Activated CD8-positive, alpha-beta T cell treated with anti-CD3 and anti-CD28 coated beads, Interleukin-2, amount 10 ng/mL, durations not matched to agents 7 days and 5 days (primary cell): ENCODE results near the gene NTNG1. TPM values are rescaled to one million over a fixed set of nuclear protein-coding genes. Genes with fewer than 3 reads are reported as not detected.
"Not testable (repeated sequence)": the region's sequence is repeated elsewhere in the genome, so short reads cannot be mapped to it uniquely, and the experiment has no call there.

Source experiments
- ATAC-seq: fragments of 150-1000 bp; cut with Tn5 transposase; one replicate; pipeline ENCODE4 v1.10.0; 2021; ENCODE audit warnings: moderate library complexity
- CTCF ChIA-PET: fragments of 350-600 bp; sonication (Branson Sonifier 250); formaldehyde crosslinking; loops from one replicate; lab custom pipeline; 2021; ENCODE audit warnings: antibody characterized with exemption; lab: Charles Lee
- POLR2A ChIA-PET: fragments of 350-600 bp; sonication (Branson Sonifier 250); formaldehyde crosslinking; loops from one replicate; lab custom pipeline; 2021; ENCODE audit warnings: antibody characterized with exemption; lab: Charles Lee
- DNase-seq: peaks from one replicate; pipeline ENCODE4 v3.0.0-alpha.2; 2020
- H3K27ac Mint-ChIP-seq: one replicate; pipeline ENCODE4 v1.8.0; 2021; ENCODE audit warnings: mild to moderate bottlenecking, mixed read lengths
- H3K27me3 Mint-ChIP-seq: one replicate; pipeline ENCODE4 v1.8.0; 2021; ENCODE audit warnings: low read depth, mixed read lengths
- H3K36me3 Mint-ChIP-seq: one replicate; pipeline ENCODE4 v1.8.0; 2021; ENCODE audit warnings: low read depth, mixed read lengths
- H3K4me1 Mint-ChIP-seq: one replicate; pipeline ENCODE4 v1.8.0; 2021; ENCODE audit warnings: low read depth, mixed read lengths
- H3K4me3 Mint-ChIP-seq: one replicate; pipeline ENCODE4 v1.8.0; 2021; ENCODE audit warnings: mild to moderate bottlenecking, mixed read lengths
- H3K9me3 Mint-ChIP-seq: one replicate; pipeline ENCODE4 v1.8.0; 2022; ENCODE audit warnings: mixed read lengths; ENCODE audit not compliant: insufficient read depth
- total RNA-seq, 2 experiments: library from RNA; stranded (reverse); gene quantifications; one replicate each; pipeline ENCODE4 v1.2.3, GENCODE V29; 2021

NTNG1 gene
- total RNA-seq, 2 experiments from 2014 or later: not detected

DNA sequence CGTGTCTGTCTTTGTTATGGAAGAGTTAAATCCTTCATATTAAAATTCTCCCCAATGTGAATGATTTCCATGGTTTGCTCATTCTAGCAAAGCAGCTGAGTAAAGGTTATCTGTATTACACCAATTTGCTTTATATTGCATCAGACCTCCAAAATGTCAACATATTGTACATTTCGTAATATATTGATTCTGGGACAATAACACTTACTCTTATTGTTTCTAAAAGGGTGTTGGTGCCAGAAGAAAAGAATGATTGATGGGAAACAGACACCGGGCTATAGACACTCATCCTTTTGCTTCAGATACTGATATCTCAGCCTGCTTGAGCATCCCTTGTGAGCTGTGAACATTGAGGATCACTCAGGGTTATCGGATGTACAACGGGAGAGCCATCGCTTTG lies 7.0 kb downstream of the NTNG1 start:
- ChIA-PET POLR2A (no interaction called here), CTCF (no interaction called here)
- no peaks in the 10 kb centered on the region for H3K4me1 Mint-ChIP-seq
- no peaks in the 10 kb centered on the region for H3K36me3 Mint-ChIP-seq
- no peak overlapping the region for H3K4me3 Mint-ChIP-seq
- ATAC-seq (no peak), DNase-seq (no peak)
- H3K27ac Mint-ChIP-seq: no peak overlapping the region
- H3K9me3 Mint-ChIP-seq: no peaks in the 10 kb centered on the region
- peaks cover 8% of the 10 kb centered on the region for H3K27me3 Mint-ChIP-seq

DNA sequence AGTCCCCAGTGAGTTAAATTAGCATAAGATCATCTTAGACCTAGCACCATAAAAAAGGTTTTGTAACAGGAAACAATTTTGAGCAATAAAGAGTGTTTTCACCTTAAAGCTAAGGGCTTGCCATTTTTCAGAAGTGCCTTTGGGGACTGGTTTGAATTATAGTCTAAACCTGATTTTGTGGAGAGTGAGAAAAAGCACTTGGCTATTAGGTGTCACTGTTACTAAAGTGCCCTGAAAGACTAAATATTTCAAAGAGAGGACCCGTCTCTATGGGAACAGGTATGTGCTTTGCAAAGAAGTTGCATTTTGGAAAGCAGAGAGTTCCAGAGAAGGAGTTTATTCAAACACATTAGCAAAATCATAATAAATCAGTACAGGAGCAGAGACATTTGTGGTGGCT lies 9.1 kb downstream of the NTNG1 start:
- H3K9me3 Mint-ChIP-seq: no peaks in the 10 kb centered on the region
- POLR2A ChIA-PET: no interaction called here
- no peaks in the 10 kb centered on the region for H3K4me1 Mint-ChIP-seq

DNA sequence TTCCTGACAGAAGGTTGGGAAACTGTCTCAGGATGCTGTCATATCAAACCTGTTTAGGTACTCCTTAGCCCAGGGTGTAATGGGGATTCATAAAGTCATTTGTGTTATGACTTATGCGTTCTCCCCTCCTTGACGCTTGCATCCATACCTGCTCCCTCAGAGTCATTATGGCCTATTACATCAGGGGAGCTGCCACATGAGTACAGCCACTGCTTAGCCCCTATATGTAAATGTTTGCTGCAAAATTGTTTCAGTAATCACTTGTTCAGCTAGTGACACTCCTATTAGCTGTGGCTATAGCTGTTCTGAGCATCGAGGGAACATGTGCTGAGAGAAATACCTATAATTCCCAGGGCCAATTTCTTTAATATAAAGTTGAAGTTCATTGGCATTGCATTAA lies 10.5 kb downstream of the NTNG1 start:
- Mint-ChIP-seq H3K9me3 (no peaks in the 10 kb centered on the region), H3K4me3 (no peak overlapping the region), H3K27me3 (peaks cover 3% of the 10 kb centered on the region), H3K27ac (no peak overlapping the region), H3K36me3 (no peaks in the 10 kb centered on the region), H3K4me1 (no peaks in the 10 kb centered on the region)
- no peak for DNase-seq
- ATAC-seq: no peak
- ChIA-PET POLR2A (no interaction called here), CTCF (interaction anchor here (1.4 kb wide), 1 partner anchor 8 kb away, joined by 4 read pairs; no protein-coding TSS in a partner anchor)

More for the DNA sequence above, 9.1 kb downstream of the NTNG1 start:
- peaks cover 8% of the 10 kb centered on the region for H3K27me3 Mint-ChIP-seq
- DNase-seq: no peak
- no peak overlapping the region for H3K27ac Mint-ChIP-seq
- H3K36me3 Mint-ChIP-seq: no peaks in the 10 kb centered on the region
- no peak overlapping the region for H3K4me3 Mint-ChIP-seq
- ATAC-seq: no peak
- CTCF ChIA-PET: no interaction called here

DNA sequence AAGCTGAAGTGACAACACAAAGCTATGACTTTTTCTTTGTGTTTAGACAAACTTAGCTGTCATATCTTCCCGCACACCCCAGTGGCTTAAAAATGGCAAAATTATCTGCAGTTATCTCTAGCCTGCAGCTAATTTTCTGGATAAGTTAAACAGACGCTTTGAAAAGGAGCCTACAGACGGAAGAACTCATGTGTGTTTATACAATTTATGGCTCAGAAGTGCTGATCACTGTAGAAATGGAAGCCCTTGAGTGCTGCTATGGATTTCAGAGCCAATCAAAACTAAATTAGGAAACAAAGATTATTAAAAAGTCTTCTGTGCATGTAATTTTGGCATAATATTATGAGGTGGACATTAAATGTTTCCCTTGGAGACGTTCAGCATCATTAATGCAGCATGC lies 11.6 kb downstream of the NTNG1 start:
- ChIA-PET POLR2A (no interaction called here), CTCF (interaction anchor here (1.4 kb wide), 1 partner anchor 10 kb away, joined by 4 read pairs; no protein-coding TSS in a partner anchor)
- H3K27me3 Mint-ChIP-seq: peaks cover 3% of the 10 kb centered on the region
- H3K9me3 Mint-ChIP-seq: no peaks in the 10 kb centered on the region
- no peaks in the 10 kb centered on the region for H3K36me3 Mint-ChIP-seq
- DNase-seq: no peak
- H3K4me1 Mint-ChIP-seq: no peaks in the 10 kb centered on the region
- no peak overlapping the region for H3K27ac Mint-ChIP-seq
- ATAC-seq: no peak
- H3K4me3 Mint-ChIP-seq: no peak overlapping the region

DNA sequence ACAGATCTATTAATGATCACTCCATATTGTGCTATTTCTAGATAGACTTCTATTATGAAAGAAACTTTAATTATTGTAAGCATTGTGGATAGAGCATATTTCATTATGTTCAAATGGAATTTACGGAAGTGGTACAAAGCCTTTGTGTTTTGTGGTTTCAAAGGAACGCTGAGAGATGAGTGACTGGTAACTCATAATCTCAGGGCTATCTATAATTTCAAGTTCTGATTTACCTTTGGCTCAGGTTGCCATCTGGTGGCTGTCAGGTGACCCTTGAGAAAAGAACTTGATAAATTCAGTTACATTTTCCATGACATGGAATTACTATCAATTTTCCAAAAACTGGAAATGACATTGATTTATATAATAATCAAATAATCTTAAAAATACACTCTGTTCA lies 12.2 kb downstream of the NTNG1 start:
- H3K27me3 Mint-ChIP-seq: no peaks in the 10 kb centered on the region
- no peaks in the 10 kb centered on the region for H3K4me1 Mint-ChIP-seq
- CTCF ChIA-PET: no interaction called here
- no peak for DNase-seq
- POLR2A ChIA-PET: no interaction called here
- H3K9me3 Mint-ChIP-seq: no peaks in the 10 kb centered on the region
- no peak for ATAC-seq
- H3K27ac Mint-ChIP-seq: no peak overlapping the region
- no peak overlapping the region for H3K4me3 Mint-ChIP-seq
- no peaks in the 10 kb centered on the region for H3K36me3 Mint-ChIP-seq

DNA sequence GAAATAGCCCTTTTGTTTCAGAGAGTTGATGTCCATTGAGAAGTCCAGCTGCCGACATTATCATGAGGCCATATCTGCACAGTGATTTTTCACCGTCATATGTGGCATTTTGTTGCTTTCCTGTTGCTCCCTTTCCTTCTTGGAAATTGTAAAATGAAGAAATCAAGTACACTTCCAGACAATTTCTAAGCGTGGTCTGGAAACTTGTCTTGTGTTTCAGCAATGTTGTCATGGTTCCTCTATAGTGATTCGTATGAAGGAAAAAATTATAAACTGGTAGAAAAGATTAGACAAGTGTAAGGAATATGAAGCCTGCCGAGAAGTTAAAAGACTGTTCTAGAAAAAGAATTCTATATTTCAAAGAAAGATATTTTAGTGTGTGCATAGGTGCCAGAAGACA lies 17.7 kb downstream of the NTNG1 start:
- Mint-ChIP-seq H3K27ac (no peak overlapping the region), H3K4me1 (no peaks in the 10 kb centered on the region), H3K4me3 (no peak overlapping the region), H3K27me3 (peaks cover 2% of the 10 kb centered on the region), H3K9me3 (no peaks in the 10 kb centered on the region), H3K36me3 (no peaks in the 10 kb centered on the region)
- ATAC-seq (no peak), DNase-seq (no peak)
- ChIA-PET CTCF (no interaction called here), POLR2A (no interaction called here)

DNA sequence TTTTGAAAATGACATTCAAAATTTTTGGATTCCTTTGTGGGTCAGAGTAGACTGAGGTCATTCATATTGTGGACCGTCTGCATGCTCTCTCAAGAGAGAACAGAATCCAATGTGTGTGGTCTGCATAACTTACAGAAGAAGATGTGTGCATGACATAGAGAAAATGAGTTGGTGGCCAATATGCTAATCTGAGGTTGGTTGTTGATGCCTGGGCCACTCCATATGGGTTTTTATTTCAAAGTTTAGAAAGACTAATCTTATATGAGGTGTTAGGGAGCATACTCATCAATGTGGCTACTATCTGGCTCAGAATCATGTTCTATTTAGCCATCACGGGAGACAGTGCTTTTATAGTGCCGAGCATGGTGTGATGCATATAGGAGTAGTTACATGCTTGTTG lies 18.2 kb downstream of the NTNG1 start:
- Mint-ChIP-seq H3K27me3 (peaks cover 2% of the 10 kb centered on the region), H3K27ac (no peak overlapping the region), H3K36me3 (no peaks in the 10 kb centered on the region), H3K9me3 (no peaks in the 10 kb centered on the region), H3K4me3 (no peak overlapping the region), H3K4me1 (no peaks in the 10 kb centered on the region)
- ChIA-PET CTCF (no interaction called here), POLR2A (no interaction called here)
- ATAC-seq: no peak
- DNase-seq: no peak

DNA sequence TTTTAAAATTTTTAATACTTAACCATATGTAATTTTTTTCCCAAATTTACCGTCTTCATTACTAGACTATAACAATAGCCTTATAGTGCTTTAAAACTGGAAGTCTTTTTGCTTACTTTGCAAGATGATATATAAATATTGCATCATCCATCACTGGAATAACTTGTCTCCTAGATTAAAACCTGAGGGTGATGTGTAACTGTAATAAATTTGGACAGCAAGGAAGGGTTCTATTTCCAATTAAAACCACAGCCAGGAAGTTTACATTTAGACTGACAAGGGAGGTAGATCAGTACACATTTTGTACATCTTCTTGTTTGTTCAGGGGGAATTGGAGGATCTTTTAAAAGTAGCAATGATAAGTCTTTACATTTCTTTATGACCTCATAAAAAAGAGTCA lies 21.9 kb downstream of the NTNG1 start:
- Mint-ChIP-seq H3K27me3 (peaks cover 2% of the 10 kb centered on the region), H3K4me3 (no peak overlapping the region), H3K4me1 (no peaks in the 10 kb centered on the region), H3K27ac (no peak overlapping the region), H3K9me3 (peaks cover 4% of the 10 kb centered on the region), H3K36me3 (no peaks in the 10 kb centered on the region)
- ChIA-PET CTCF (no interaction called here), POLR2A (no interaction called here)
- ATAC-seq (no peak), DNase-seq (no peak)

DNA sequence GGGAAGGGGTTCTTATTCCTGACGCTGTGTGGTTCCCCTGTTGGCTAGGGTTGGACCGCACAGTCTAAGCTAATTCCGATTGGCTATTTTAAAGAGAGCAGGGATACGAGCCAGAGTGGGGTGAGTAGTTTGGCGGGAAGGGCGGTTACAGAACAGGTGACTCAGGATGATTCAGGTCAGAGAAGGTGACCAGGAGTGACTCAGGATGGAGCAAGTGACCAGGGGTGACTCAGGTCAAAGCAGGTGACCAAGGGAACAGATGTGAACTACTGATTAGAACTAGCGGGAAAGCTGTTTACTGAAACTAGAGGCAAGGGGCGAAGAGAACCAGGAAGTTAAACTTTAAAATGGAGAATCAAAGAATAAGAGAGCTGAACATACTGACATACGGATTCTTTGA lies 24.1 kb downstream of the NTNG1 start:
- H3K9me3 Mint-ChIP-seq, CTCF ChIA-PET, H3K27ac Mint-ChIP-seq, H3K4me3 Mint-ChIP-seq, H3K4me1 Mint-ChIP-seq, ATAC-seq, H3K27me3 Mint-ChIP-seq, H3K36me3 Mint-ChIP-seq, POLR2A ChIA-PET, DNase-seq: not testable (repeated sequence)

DNA sequence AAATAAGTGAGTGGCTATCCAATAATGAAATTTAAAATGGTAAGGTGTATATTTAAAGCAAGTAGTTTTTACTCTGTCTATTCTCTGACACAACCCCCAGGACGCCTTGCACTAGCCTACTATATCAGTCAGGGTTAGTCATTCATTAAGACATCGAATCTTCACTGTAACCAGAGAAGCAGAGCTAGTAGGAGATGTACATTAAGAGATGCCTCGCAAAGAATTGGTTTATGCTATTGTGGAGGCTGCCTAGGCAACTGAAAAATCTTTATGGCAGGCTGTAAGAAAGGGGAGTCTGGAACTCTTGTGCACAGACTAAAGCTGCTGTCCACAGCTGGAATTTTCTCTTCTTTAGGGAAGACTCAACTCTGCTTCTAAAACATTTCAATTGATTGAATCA lies 28.8 kb downstream of the NTNG1 start:
- POLR2A ChIA-PET: no interaction called here
- CTCF ChIA-PET: no interaction called here
- Mint-ChIP-seq H3K4me1 (no peaks in the 10 kb centered on the region), H3K27me3 (no peaks in the 10 kb centered on the region), H3K4me3 (no peak overlapping the region), H3K36me3 (no peaks in the 10 kb centered on the region), H3K27ac (no peak overlapping the region), H3K9me3 (peaks cover 4% of the 10 kb centered on the region)
- no peak for ATAC-seq
- no peak for DNase-seq

DNA sequence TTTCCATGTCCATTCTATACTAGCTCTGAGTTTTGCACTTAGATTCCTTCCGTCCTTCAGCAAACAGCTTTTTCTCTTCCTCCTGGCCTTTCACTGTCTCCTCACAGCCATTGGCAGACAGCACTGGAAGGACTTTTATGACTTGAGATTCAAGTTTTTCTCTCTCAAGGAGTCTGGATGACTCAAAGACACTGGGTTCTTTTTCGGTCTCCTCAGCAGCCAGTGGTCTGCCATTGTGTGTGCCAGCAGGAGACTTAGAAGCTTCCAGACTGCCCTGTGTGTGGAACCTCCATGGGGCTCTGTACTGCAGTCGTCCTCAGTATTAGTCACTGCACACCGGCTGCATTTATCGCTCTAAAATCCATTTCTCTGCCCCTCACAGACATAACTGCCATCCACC lies 30.5 kb downstream of the NTNG1 start:
- Mint-ChIP-seq H3K27me3 (no peaks in the 10 kb centered on the region), H3K9me3 (no peaks in the 10 kb centered on the region), H3K27ac (no peak overlapping the region), H3K4me1 (no peaks in the 10 kb centered on the region), H3K36me3 (no peaks in the 10 kb centered on the region), H3K4me3 (no peak overlapping the region)
- ATAC-seq (no peak), DNase-seq (no peak)
- ChIA-PET POLR2A (no interaction called here), CTCF (no interaction called here)

DNA sequence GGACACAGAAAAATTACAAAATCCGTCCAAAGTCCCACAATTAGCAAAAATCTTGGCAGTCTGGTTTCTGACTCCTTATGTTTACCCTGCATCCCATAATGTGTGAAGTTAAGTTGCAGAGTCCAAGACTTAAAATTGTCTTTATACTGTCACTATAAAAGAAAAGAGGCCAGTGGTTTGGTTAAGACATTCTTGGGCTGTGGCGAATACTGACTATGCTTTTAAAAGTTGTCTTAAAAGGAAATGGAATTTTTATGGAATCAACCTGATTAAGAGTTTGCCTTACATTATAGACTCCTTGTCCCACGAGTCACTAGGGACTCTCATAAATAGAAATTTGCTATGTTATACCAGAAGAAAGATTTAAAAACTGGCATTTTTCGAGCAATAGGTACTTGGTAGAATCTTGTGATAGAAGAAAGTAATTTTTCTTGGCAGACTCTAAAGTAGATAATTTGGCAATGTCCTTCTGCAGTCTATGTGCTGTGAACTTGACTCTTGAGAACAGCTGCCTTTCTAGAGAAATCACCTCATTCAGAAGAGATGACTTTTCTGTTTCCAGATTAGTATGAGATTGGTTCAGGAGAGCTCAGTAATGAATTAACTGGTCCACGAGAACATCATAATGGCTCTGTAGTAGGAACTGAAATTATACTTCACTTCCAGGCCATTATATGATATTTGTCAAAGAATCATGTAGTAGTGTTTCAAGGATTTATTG lies 31.8 kb downstream of the NTNG1 start:
- Mint-ChIP-seq H3K4me3 (no peak overlapping the region), H3K27ac (no peak overlapping the region), H3K4me1 (no peaks in the 10 kb centered on the region), H3K36me3 (no peaks in the 10 kb centered on the region), H3K9me3 (no peaks in the 10 kb centered on the region), H3K27me3 (no peaks in the 10 kb centered on the region)
- no peak for DNase-seq
- ChIA-PET CTCF (no interaction called here), POLR2A (no interaction called here)
- ATAC-seq: no peak
